Medulla oblongata (tissue), 1 donor: ENCODE measurements around the gene RBM15B.

Experiments
- DNase-seq: peaks from one replicate; pipeline ENCODE4 v3.0.0-alpha.2; 2015; ENCODE audit errors: extremely low spot score

RBM15B gene

GRCh38 chr3:51441282-51442030, 50.4 kb downstream of the RBM15B start:
- no peak for DNase-seq

DNA sequence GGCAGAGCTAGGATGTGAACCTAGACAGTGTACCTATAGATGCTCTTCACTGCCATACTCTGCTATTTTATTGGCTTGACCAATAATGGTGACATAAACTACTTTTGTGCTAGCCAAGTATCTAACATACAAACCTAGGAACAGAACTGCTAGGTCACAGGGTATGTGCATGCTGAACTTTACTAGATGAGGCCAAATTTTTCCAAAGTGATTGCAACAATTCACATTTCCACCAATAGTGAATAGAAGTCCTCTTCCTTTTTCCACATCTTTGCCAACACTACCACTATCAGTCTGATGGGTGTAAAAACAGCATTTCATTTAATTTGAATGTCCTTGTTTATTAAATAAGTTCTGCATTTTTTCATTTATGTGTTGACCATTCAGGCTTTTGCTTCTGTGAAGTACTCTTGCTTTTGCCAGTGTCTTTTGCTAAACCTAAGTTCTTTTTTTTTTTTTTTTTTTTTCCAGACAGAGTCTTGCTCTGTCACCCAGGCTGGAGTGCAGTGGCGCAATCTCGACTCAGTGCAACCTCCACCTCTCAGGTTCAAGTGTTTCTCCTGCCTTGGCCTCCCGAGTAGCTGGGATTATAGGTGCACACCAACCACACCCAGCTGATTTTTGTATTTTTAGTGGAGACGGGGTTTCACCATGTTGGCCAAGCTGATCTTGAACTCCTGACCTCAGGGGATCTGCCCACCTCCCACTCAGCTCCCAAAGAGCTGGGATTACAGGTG, 54.6 kb downstream of the RBM15B start:
- no peak for DNase-seq
